HL-60 (cell line): ENCODE measurements around the gene AKAP10.
"Not testable (repeated sequence)": the region's sequence is repeated elsewhere in the genome, so short reads cannot be mapped to it uniquely, and the experiment has no call there.

Experiments used
- DNase-seq, 2 experiments: peaks; one replicate each; pipeline ENCODE4 v3.0.0-alpha.2; 2010 to 2020; ENCODE audit warnings: low read depth in 1 of 2, low spot score in 1 of 2
- H3K27ac ChIP-seq: fragments of 250-450 bp; sonication (Bioruptor Pico); replicated peaks from 2 replicates; pipeline ENCODE4 v1.5.1; 2020; ENCODE audit warnings: mild to moderate bottlenecking, moderate library complexity
- H3K27me3 ChIP-seq: fragments of 250-450 bp; sonication (Bioruptor Pico); 2 replicates; pipeline ENCODE4 v1.5.1; 2021; ENCODE audit warnings: mild to moderate bottlenecking, moderate library complexity; ENCODE audit not compliant: insufficient read depth, poor library complexity, severe bottlenecking
- H3K4me3 ChIP-seq: replicated peaks from 2 replicates; pipeline ENCODE4 v1.5.1; 2011; ENCODE audit warnings: mild to moderate bottlenecking, control low read depth, low read length; ENCODE audit not compliant: insufficient read depth
- GABPA ChIP-seq: IDR thresholded peaks from 2 replicates; pipeline ENCODE4 v1.6.1; 2012; ENCODE audit warnings: low read depth
- POLR2AphosphoS5 ChIP-seq: IDR thresholded peaks from 2 replicates; pipeline ENCODE4 v1.6.1; 2012; ENCODE audit warnings: low read depth
- SPI1 ChIP-seq: IDR thresholded peaks from 2 replicates; pipeline ENCODE4 v1.6.1; 2012; ENCODE audit warnings: low read depth, mild to moderate bottlenecking, borderline replicate concordance
- long read RNA-seq: library from polyadenylated mRNA; unstranded; transcript quantifications from one replicate; pipeline ENCODE4 v2.0.0, GENCODE V29; 2020
- TF ChIP-seq, protein P1 (sequence below): IDR thresholded peaks from 2 replicates; pipeline ENCODE4 v1.6.1; 2012; ENCODE audit warnings: low read depth; ENCODE audit not compliant: insufficient replicate concordance
- TF ChIP-seq, protein P2 (sequence below): IDR thresholded peaks from one replicate; pipeline ENCODE4 v1.5.1; 2011; ENCODE audit warnings: low read length, control low read depth, inconsistent platforms; ENCODE audit not compliant: insufficient read depth

The AKAP10 gene, protein sequence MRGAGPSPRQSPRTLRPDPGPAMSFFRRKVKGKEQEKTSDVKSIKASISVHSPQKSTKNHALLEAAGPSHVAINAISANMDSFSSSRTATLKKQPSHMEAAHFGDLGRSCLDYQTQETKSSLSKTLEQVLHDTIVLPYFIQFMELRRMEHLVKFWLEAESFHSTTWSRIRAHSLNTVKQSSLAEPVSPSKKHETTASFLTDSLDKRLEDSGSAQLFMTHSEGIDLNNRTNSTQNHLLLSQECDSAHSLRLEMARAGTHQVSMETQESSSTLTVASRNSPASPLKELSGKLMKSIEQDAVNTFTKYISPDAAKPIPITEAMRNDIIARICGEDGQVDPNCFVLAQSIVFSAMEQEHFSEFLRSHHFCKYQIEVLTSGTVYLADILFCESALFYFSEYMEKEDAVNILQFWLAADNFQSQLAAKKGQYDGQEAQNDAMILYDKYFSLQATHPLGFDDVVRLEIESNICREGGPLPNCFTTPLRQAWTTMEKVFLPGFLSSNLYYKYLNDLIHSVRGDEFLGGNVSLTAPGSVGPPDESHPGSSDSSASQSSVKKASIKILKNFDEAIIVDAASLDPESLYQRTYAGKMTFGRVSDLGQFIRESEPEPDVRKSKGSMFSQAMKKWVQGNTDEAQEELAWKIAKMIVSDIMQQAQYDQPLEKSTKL
- long read RNA-seq, full-length matches to known transcripts, result 34 of 59 reads
- long read RNA-seq, partial matches to known transcripts, result 6 of 59 reads
- long read RNA-seq, other reads (novel, unspliced or antisense), result 19 of 59 reads

DNA sequence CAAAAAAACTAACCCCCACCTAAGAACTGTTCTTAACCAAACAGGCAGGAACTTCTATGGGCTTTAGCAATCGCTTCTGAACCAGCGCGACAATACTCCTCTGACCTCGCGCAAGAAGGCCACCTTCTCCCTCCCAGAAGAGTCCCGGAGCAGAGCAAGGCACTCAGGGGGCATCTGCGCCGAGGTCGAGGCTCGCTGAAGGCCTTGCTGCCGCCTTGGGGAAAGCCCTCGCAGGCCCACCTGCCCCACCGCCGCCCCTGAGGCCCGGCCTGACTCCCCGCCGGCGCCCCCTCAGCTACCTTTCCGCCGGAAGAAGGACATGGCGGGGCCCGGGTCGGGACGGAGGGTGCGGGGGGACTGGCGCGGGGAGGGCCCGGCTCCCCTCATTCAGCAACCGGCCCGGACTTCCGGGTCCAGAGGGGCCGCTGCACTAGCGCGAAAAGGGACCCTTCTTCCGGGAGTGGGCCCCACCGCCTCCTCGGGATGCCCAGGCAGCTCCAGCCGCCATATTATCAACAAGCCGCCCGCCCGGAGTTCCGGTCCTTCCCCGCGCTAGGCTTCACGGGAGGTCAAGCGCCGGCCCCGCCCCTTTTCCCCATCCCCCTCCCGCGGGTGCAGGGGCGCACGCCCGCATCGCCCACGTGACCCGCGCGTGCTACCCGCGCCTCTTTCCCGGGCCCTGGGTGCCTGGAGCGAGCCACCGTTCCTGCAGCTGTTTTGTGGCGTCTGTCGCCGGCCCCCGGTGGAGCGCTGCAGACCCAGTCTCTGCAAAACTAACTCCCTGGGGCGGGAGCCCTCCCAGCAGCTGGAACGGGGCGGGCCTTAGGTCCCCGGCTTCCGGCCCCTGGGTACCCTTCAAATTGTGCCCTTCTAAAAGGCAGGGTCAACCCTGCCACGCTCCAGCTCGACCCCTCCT lies at the start of gene AKAP10:
Gene AKAP10 (minus strand): TSS at position 536 of the 916 bp plus-strand sequence. CDS start 149 bp downstream, at position 387.
- TF ChIP-seq, protein P1, sequence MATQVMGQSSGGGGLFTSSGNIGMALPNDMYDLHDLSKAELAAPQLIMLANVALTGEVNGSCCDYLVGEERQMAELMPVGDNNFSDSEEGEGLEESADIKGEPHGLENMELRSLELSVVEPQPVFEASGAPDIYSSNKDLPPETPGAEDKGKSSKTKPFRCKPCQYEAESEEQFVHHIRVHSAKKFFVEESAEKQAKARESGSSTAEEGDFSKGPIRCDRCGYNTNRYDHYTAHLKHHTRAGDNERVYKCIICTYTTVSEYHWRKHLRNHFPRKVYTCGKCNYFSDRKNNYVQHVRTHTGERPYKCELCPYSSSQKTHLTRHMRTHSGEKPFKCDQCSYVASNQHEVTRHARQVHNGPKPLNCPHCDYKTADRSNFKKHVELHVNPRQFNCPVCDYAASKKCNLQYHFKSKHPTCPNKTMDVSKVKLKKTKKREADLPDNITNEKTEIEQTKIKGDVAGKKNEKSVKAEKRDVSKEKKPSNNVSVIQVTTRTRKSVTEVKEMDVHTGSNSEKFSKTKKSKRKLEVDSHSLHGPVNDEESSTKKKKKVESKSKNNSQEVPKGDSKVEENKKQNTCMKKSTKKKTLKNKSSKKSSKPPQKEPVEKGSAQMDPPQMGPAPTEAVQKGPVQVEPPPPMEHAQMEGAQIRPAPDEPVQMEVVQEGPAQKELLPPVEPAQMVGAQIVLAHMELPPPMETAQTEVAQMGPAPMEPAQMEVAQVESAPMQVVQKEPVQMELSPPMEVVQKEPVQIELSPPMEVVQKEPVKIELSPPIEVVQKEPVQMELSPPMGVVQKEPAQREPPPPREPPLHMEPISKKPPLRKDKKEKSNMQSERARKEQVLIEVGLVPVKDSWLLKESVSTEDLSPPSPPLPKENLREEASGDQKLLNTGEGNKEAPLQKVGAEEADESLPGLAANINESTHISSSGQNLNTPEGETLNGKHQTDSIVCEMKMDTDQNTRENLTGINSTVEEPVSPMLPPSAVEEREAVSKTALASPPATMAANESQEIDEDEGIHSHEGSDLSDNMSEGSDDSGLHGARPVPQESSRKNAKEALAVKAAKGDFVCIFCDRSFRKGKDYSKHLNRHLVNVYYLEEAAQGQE, result no peak
- TF ChIP-seq GABPA, result no peak
- TF ChIP-seq POLR2AphosphoS5, result peak; percentile 6; the same call in 1 of the 2 replicates
- TF ChIP-seq SPI1, result no peak
- TF ChIP-seq, protein P2, sequence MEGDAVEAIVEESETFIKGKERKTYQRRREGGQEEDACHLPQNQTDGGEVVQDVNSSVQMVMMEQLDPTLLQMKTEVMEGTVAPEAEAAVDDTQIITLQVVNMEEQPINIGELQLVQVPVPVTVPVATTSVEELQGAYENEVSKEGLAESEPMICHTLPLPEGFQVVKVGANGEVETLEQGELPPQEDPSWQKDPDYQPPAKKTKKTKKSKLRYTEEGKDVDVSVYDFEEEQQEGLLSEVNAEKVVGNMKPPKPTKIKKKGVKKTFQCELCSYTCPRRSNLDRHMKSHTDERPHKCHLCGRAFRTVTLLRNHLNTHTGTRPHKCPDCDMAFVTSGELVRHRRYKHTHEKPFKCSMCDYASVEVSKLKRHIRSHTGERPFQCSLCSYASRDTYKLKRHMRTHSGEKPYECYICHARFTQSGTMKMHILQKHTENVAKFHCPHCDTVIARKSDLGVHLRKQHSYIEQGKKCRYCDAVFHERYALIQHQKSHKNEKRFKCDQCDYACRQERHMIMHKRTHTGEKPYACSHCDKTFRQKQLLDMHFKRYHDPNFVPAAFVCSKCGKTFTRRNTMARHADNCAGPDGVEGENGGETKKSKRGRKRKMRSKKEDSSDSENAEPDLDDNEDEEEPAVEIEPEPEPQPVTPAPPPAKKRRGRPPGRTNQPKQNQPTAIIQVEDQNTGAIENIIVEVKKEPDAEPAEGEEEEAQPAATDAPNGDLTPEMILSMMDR, result no peak
- peak; percentile 68 to 87 for DNase-seq
- H3K4me3 ChIP-seq, result peak within 1 kb of the TSS; percentile 60
- peak within 1 kb of the TSS; percentile 98 for H3K27ac ChIP-seq
- no peaks in the 10 kb centered on the region for H3K27me3 ChIP-seq

- TF ChIP-seq, protein P1, result no peak
- TF ChIP-seq POLR2AphosphoS5 (no peak), GABPA (no peak), SPI1 (no peak)
- TF ChIP-seq, protein P2, result no peak
- no peak for DNase-seq
- no peak overlapping the region for H3K4me3 ChIP-seq
- H3K27me3 ChIP-seq, result no peaks in the 10 kb centered on the region
- no peak overlapping the region for H3K27ac ChIP-seq
Measured at GRCh38 chr17:20026960-20027359, 49.3 kb upstream of the AKAP10 start.

DNA sequence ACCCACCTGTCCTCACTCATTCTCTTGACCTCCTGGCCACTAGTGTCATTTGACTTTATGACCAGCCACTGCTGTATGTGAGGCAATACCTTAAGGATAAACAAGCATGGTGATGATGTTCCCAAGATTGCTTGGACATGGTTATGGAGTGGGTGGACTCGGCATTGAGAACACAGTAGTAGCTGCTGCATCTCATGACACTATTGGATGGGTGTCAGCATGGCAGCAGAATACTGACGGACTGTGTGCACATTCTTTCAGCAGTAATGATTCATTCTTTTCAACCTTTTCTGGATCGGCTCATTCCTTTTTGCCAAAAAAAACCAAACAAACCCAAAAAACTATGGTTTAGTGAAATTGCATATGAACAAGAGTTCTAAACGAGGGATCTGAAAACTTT lies 45.1 kb upstream of the AKAP10 start:
- Histone ChIP-seq H3K27me3 (no peaks in the 10 kb centered on the region), H3K4me3 (no peak overlapping the region)
- TF ChIP-seq GABPA, result no peak
- no peak for TF ChIP-seq SPI1
- TF ChIP-seq, protein P2, result no peak
- no peak for TF ChIP-seq POLR2AphosphoS5
- TF ChIP-seq, protein P1, result no peak

DNA sequence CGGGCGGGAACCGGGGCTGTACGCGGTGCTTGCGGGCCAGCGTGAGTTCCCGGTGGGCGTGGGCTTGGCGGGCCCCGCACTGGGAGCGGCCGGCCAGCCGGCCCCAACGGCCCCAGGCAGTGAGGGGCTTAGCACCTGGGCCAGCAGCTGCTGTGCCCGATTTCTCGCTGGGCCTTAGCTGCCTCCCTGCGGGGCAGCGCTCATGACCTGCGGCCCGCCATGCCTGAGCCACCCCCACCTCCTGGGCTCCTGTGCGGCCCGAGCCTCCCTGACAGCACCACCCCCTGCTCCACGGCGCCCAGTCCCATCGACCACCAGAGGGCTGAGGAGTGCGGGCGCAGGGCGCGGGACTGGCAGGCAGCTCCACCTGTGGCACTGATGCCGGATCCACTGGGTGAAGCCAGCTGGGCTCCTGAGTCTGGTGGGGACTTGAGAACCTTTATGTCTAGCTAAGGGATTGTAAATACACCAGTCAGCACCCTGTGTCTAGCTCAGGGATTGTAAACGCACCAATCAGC lies 38.9 kb upstream of the AKAP10 start:
- H3K27ac ChIP-seq, DNase-seq, H3K4me3 ChIP-seq, H3K27me3 ChIP-seq: not testable (repeated sequence)

More for the DNA sequence above, 45.1 kb upstream of the AKAP10 start:
- H3K27ac ChIP-seq, result no peak overlapping the region
- no peak for DNase-seq
